ENCODE measurements around the gene FLT3. TPM values are rescaled to one million over a fixed set of nuclear protein-coding genes. Genes with fewer than 3 reads are reported as not detected.
"Not testable (repeated sequence)": the region's sequence is repeated elsewhere in the genome, so short reads cannot be mapped to it uniquely, and the experiment has no call there.

Gene FLT3
- total and polyA plus RNA-seq, 2 experiments from 2014 or later = 0.10 to 0.29 TPM

DNA sequence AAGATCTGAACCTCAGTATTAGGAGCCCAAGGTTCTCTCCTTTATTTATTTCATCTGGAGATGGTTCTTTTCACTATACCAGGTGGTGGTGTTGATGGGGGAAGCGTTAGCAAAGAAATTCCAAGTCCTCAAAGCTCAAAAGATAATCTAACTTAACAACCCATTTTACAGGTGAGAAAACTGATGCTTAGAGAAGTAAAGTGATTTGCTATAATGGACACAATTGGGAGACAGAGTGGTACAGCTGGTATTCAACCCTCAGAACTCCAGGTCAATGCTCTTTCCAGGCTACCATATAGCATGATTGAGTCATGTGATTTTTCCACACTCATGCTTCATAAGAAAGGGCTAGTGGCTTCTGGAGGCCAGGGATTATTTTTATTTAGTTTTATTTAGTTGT lies 86.9 kb downstream of the FLT3 start:
- Histone ChIP-seq H2AFZ (no peak overlapping the region), H3K4me3 (no peak overlapping the region), H4K20me1 (ENCODE audit: insufficient read depth, poor library complexity, severe bottlenecking) (no peaks in the 10 kb centered on the region), H3K4me2 (no peak overlapping the region), H3K4me1 (ENCODE audit: insufficient read depth) (no peaks in the 10 kb centered on the region), H3K27me3 (no peaks in the 10 kb centered on the region), H3K9me2 (replicated peaks; ENCODE audit: insufficient read depth) (no peaks in the 10 kb centered on the region), H3K79me2 (no peaks in the 10 kb centered on the region), H3K9me3 (ENCODE audit: low read depth) (no peaks in the 10 kb centered on the region), H3K36me3 (replicated peaks; ENCODE audit: insufficient read depth, low read depth) (no peaks in the 10 kb centered on the region), H3K27ac (no peak overlapping the region)
- no peak for DNase-seq (ENCODE audit: low spot score)
- TF ChIP-seq EZH2phosphoT487 (IDR thresholded peaks at IDR 0.05; ENCODE audit: low read depth, severe bottlenecking, unreplicated experiment) = no peak
- TF ChIP-seq, protein P1, sequence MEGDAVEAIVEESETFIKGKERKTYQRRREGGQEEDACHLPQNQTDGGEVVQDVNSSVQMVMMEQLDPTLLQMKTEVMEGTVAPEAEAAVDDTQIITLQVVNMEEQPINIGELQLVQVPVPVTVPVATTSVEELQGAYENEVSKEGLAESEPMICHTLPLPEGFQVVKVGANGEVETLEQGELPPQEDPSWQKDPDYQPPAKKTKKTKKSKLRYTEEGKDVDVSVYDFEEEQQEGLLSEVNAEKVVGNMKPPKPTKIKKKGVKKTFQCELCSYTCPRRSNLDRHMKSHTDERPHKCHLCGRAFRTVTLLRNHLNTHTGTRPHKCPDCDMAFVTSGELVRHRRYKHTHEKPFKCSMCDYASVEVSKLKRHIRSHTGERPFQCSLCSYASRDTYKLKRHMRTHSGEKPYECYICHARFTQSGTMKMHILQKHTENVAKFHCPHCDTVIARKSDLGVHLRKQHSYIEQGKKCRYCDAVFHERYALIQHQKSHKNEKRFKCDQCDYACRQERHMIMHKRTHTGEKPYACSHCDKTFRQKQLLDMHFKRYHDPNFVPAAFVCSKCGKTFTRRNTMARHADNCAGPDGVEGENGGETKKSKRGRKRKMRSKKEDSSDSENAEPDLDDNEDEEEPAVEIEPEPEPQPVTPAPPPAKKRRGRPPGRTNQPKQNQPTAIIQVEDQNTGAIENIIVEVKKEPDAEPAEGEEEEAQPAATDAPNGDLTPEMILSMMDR (IDR thresholded peaks at IDR 0.05; ENCODE audit: poor library complexity) = no peak
- TF ChIP-seq EZH2 (IDR thresholded peaks at IDR 0.05; ENCODE audit: borderline replicate concordance) = no peak
- WGBS (ENCODE audit: low lambda C conversion rate, missing lambda C conversion rate) = 94% methylated on average over 1 of the region's 1 CpG

DNA sequence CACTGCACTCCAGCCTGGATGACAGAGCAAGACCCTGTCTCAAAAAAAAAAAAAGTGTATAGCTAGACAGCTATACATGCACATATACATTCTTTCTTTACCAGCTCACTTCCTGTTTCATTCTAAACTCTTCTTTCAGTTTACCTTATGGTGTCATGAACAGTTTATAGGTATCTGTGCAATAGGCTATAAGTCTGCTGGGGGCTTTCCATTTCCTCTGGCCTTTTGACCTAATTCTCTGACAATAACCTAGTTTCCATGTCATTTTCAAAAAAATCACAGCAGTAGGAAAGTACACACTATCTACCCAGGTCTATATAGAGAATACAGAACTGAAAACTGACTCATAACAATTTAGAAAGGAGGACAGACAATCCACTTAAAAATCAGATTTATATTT lies 87.5 kb downstream of the FLT3 start:
- H3K36me3 ChIP-seq (replicated peaks; ENCODE audit: insufficient read depth, low read depth) = no peaks in the 10 kb centered on the region
- no peaks in the 10 kb centered on the region for H3K9me2 ChIP-seq (replicated peaks; ENCODE audit: insufficient read depth)
- no peaks in the 10 kb centered on the region for H3K27me3 ChIP-seq
- H3K4me3 ChIP-seq = no peak overlapping the region
- no peaks in the 10 kb centered on the region for H3K9me3 ChIP-seq (ENCODE audit: low read depth)
- H3K27ac ChIP-seq = no peak overlapping the region
- no peaks in the 10 kb centered on the region for H3K4me1 ChIP-seq (ENCODE audit: insufficient read depth)
- H4K20me1 ChIP-seq (ENCODE audit: insufficient read depth, poor library complexity, severe bottlenecking) = no peaks in the 10 kb centered on the region
- DNase-seq (ENCODE audit: low spot score) = no peak
- TF ChIP-seq EZH2phosphoT487 (IDR thresholded peaks at IDR 0.05; ENCODE audit: low read depth, severe bottlenecking, unreplicated experiment) = no peak
- TF ChIP-seq EZH2 (IDR thresholded peaks at IDR 0.05; ENCODE audit: borderline replicate concordance) = no peak
- TF ChIP-seq, protein P1 (IDR thresholded peaks at IDR 0.05; ENCODE audit: poor library complexity) = no peak
- H3K79me2 ChIP-seq = no peaks in the 10 kb centered on the region
- no peak overlapping the region for H3K4me2 ChIP-seq
- H2AFZ ChIP-seq = no peak overlapping the region

DNA sequence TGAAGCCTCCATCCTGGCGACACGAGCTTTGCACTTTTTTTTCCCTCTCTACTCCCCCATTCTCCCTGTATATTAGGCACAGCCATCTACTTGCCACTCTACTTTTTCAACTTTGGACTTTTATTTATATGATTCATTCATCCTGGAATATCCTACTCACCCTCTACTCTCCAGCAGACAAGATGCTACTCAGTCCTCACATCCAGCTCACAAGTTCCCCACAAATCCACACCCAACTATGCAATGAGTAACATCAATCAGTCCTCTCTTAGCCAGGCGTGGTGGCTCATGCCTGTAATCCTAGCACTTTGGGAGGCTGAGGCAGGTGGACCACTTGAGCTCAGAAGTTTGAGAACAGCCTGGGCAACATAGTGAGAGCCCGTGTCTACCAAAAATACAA lies 88.0 kb downstream of the FLT3 start:
- Histone ChIP-seq H3K27ac (no peak overlapping the region), H3K4me2 (no peak overlapping the region), H4K20me1 (ENCODE audit: insufficient read depth, poor library complexity, severe bottlenecking) (no peaks in the 10 kb centered on the region), H3K9me3 (ENCODE audit: low read depth) (no peaks in the 10 kb centered on the region), H3K36me3 (replicated peaks; ENCODE audit: insufficient read depth, low read depth) (no peaks in the 10 kb centered on the region), H3K4me1 (ENCODE audit: insufficient read depth) (no peaks in the 10 kb centered on the region), H3K79me2 (no peaks in the 10 kb centered on the region), H2AFZ (no peak overlapping the region), H3K27me3 (no peaks in the 10 kb centered on the region), H3K9me2 (replicated peaks; ENCODE audit: insufficient read depth) (no peaks in the 10 kb centered on the region), H3K4me3 (no peak overlapping the region)
- DNase-seq (ENCODE audit: low spot score) = no peak
- 95% methylated on average over 4 of the region's 4 CpGs for WGBS (ENCODE audit: low lambda C conversion rate, missing lambda C conversion rate)
- TF ChIP-seq, protein P1 (IDR thresholded peaks at IDR 0.05; ENCODE audit: poor library complexity) = no peak
- TF ChIP-seq EZH2 (IDR thresholded peaks at IDR 0.05; ENCODE audit: borderline replicate concordance) (no peak), EZH2phosphoT487 (IDR thresholded peaks at IDR 0.05; ENCODE audit: low read depth, severe bottlenecking, unreplicated experiment) (no peak)

DNA sequence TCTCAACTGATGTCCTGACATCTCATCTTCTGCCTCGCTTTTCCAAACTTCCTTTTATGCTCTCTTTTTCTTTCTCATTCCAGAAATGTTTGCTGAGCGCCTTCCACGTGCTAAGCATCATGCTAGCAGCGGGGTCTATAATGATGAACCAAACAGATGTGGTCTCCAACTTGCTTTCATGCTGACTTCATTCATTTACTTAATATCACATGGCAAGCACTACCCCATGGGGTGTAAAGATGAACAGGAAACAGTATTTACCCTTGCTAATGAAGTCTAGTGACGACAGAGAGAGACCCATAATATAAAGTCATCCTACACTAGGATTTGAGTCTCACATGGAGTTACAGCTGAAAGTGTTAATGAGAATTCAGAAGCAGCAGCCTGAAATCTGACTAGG lies 90.3 kb downstream of the FLT3 start:
- 82% methylated on average over 5 of the region's 5 CpGs for WGBS (ENCODE audit: low lambda C conversion rate, missing lambda C conversion rate)
- Histone ChIP-seq H3K4me1 (ENCODE audit: insufficient read depth) (no peaks in the 10 kb centered on the region), H3K9me3 (ENCODE audit: low read depth) (no peaks in the 10 kb centered on the region), H3K79me2 (no peaks in the 10 kb centered on the region), H3K4me3 (no peak overlapping the region), H3K27ac (no peak overlapping the region), H3K4me2 (no peak overlapping the region), H2AFZ (no peak overlapping the region), H3K27me3 (no peaks in the 10 kb centered on the region), H3K9me2 (replicated peaks; ENCODE audit: insufficient read depth) (no peaks in the 10 kb centered on the region), H3K36me3 (replicated peaks; ENCODE audit: insufficient read depth, low read depth) (no peaks in the 10 kb centered on the region), H4K20me1 (ENCODE audit: insufficient read depth, poor library complexity, severe bottlenecking) (no peaks in the 10 kb centered on the region)
- no peak for DNase-seq (ENCODE audit: low spot score)
- TF ChIP-seq EZH2 (IDR thresholded peaks at IDR 0.05; ENCODE audit: borderline replicate concordance) = no peak
- TF ChIP-seq, protein P1 (IDR thresholded peaks at IDR 0.05; ENCODE audit: poor library complexity) = no peak

DNA sequence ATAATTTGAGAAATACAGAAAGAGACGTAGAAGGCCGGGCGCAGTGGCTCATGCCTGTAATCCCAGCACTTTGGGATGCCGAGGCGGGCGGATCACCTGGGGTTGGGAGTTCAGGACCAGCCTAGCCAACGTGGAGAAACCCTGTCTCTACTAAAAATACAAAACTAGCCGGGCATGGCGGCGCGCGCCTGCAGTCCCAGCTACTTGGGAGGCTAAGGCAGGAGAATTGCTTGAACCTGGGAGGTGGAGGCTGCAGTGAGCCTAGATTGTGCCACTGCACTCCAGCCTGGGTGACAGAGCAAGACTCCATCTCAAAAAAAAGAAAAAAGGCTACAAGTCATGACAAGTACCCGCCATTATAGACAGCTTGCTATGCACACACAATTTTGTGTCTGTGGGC lies 95.4 kb downstream of the FLT3 start:
- 97% methylated on average over 13 of the region's 13 CpGs for WGBS (ENCODE audit: low lambda C conversion rate, missing lambda C conversion rate)

More for the DNA sequence above, 95.4 kb downstream of the FLT3 start:
- H3K4me2 ChIP-seq; H4K20me1 ChIP-seq (ENCODE audit: insufficient read depth, poor library complexity, severe bottlenecking); H3K4me3 ChIP-seq; H3K9me2 ChIP-seq (replicated peaks; ENCODE audit: insufficient read depth); H3K27ac ChIP-seq; H2AFZ ChIP-seq; H3K4me1 ChIP-seq (ENCODE audit: insufficient read depth); H3K36me3 ChIP-seq (replicated peaks; ENCODE audit: insufficient read depth, low read depth); DNase-seq (ENCODE audit: low spot score); H3K9me3 ChIP-seq (ENCODE audit: low read depth); H3K79me2 ChIP-seq; H3K27me3 ChIP-seq: not testable (repeated sequence)

All from hepatocyte (in vitro differentiated cells).